Measurements from ENCODE around the gene ZSWIM7. TPM values are rescaled to one million over a fixed set of nuclear protein-coding genes. Genes with fewer than 3 reads are reported as not detected.

ZSWIM7 gene
- total RNA-seq, 2 experiments from 2014 or later = 11.3 to 13.0 TPM

DNA sequence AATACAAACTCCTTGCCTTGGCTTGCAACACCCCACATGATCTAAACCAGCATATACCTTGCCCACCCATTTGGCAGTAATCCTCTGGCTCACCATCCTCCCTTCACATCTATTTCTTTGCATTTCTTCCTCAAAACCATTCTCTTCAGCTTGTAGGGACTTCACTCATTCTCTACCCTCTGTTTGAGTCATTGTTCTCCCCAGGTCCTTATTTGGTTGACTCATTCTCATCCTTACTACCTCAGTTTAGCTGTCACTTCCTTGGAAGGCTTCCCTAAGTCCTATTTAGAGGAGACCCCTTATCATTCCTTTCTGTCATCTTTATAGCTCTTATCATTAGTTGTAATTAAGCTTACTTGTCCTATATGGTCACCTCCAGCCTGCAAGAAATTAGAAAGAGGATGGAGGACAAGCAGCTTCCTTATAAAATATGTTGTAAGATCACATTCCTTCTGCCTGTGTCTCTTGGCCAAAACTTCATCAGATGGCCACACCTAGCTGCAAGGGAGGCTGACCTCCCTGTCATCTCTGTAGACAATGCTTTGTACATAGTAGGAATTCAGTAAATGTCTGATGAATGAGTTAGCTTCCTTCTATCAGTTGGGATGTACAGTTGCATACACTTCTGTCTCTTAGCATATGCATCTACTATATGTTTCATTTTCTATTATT is 1.9 kb upstream of the ZSWIM7 start:
- Histone ChIP-seq H3K27ac (ENCODE audit: low read depth in 1 of 2, low read length in 2 of 2) (no peak overlapping the region), H3K27me3 (ENCODE audit: control insufficient read depth in 1 of 2, insufficient read depth in 2 of 2, low read length in 2 of 2) (no peaks in the 10 kb centered on the region), H3K4me1 (ENCODE audit: insufficient read depth, low read length) (peaks cover 27% of the 10 kb centered on the region), H3K9me3 (ENCODE audit: control insufficient read depth in 1 of 2, insufficient read depth in 1 of 2, low read length in 2 of 2) (no peaks in the 10 kb centered on the region), H3K36me3 (ENCODE audit: insufficient read depth, low read length) (peaks cover 57% of the 10 kb centered on the region), H3K4me3 (ENCODE audit: low read length) (no peak overlapping the region)
- ChIA-PET CTCF (no interaction called here), POLR2A (interaction anchor here (0.6 to 1.3 kb wide), 3 partner anchors 35 to 586 kb away, joined by 3 to 5 read pairs (median 4); no protein-coding TSS in a partner anchor)
- Mint-ChIP-seq H3K36me3 (ENCODE audit: low read depth) (peaks cover 76% of the 10 kb centered on the region), H3K9me3 (no peaks in the 10 kb centered on the region), H3K27me3 (no peaks in the 10 kb centered on the region), H3K4me1 (ENCODE audit: low read depth) (peaks cover 48% of the 10 kb centered on the region), H3K27ac (peak overlapping the region; percentile 88), H3K4me3 (peak overlapping the region; percentile 93)
- TF ChIP-seq CTCF (IDR thresholded peaks at IDR 0.05) = no peak
- DNase-seq = no peak
- no peak for ATAC-seq (ENCODE audit: poor library complexity)
- intact Hi-C loops (cut with DNase I, micrococcal nuclease) = no loop called here

- intact Hi-C loops (cut with DNase I, micrococcal nuclease) = loop anchor here in 1 of 2 experiments (2.0 kb wide), 1 partner anchor 743 kb away; no protein-coding TSS in a partner anchor
- H3K4me1 ChIP-seq (ENCODE audit: insufficient read depth, low read length) = peaks cover 27% of the 10 kb centered on the region
- Mint-ChIP-seq H3K4me3 (peak overlapping the region; percentile 93), H3K36me3 (ENCODE audit: low read depth) (peaks cover 64% of the 10 kb centered on the region), H3K27me3 (no peaks in the 10 kb centered on the region), H3K4me1 (ENCODE audit: low read depth) (peaks cover 46% of the 10 kb centered on the region), H3K27ac (peak overlapping the region; percentile 88), H3K9me3 (no peaks in the 10 kb centered on the region)
- H3K36me3 ChIP-seq (ENCODE audit: insufficient read depth, low read length) = peaks cover 47% of the 10 kb centered on the region
- no peak for TF ChIP-seq CTCF (IDR thresholded peaks at IDR 0.05)
- peak overlapping the region; percentile 66 to 89 for H3K27ac ChIP-seq (ENCODE audit: low read depth in 1 of 2, low read length in 2 of 2)
- CTCF ChIA-PET = interaction anchor here (1.7 kb wide), 1 partner anchor 172 kb away, joined by 7 read pairs; no protein-coding TSS in a partner anchor
- POLR2A ChIA-PET = interaction anchor here (0.6 to 2.2 kb wide), 11 partner anchors 10 to 536 kb away, joined by 3 to 6 read pairs (median 4); partner anchors contain the start of gene UBB
- ATAC-seq (ENCODE audit: poor library complexity) (peak; percentile 24), DNase-seq (peak in 10 of 14 experiments; percentile 0 to 57 (median 31))
- no peaks in the 10 kb centered on the region for H3K9me3 ChIP-seq (ENCODE audit: control insufficient read depth in 1 of 2, insufficient read depth in 1 of 2, low read length in 2 of 2)
- no peaks in the 10 kb centered on the region for H3K27me3 ChIP-seq (ENCODE audit: control insufficient read depth in 1 of 2, insufficient read depth in 2 of 2, low read length in 2 of 2)
- H3K4me3 ChIP-seq (ENCODE audit: low read length) = peak overlapping the region; percentile 78
These were observed 697 bp upstream of the ZSWIM7 start for GRCh38 chr17:15999974-16000827.

DNA sequence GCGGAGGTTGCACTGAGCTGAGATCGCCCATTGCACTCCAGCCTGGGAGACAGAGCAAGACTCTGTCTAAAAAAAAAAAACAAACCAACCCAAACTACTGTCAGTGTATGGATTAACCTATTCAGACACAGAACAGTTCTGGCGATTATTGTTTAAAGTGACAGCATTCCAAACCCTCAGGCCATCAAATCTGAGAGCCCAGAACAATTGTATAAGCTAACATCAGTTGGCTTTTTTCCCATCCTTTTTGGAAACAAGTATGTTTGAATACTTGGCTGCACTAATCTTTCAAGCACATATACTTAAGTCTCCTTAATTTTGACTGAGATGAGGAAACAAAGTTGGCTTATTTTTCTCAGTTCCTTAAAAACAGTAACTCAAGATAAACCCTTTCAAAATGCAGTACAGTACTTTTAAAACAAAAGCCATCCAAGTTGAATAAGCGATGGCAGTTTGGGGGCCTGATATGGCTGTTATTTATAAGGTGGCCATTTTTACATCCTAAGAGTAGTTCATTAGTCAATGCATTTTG is 1.4 kb downstream of the ZSWIM7 start:
- no peak for ATAC-seq (ENCODE audit: poor library complexity)
- intact Hi-C loops (cut with DNase I, micrococcal nuclease) = loop anchor here (1.0 to 2.0 kb wide), 3 partner anchors 170 to 741 kb away; no protein-coding TSS in a partner anchor
- TF ChIP-seq CTCF (IDR thresholded peaks at IDR 0.05) = no peak
- peak overlapping the region; percentile 88 for H3K27ac Mint-ChIP-seq
- H3K27me3 Mint-ChIP-seq = no peaks in the 10 kb centered on the region
- H3K4me3 Mint-ChIP-seq = peak overlapping the region; percentile 95
- H3K27me3 ChIP-seq (ENCODE audit: control insufficient read depth in 1 of 2, insufficient read depth in 2 of 2, low read length in 2 of 2) = no peaks in the 10 kb centered on the region
- H3K36me3 Mint-ChIP-seq (ENCODE audit: low read depth) = peaks cover 55% of the 10 kb centered on the region
- POLR2A ChIA-PET = interaction anchor here (1.1 to 2.2 kb wide), 3 partner anchors 14 to 53 kb away, joined by 3 to 5 read pairs (median 4); partner anchors contain the start of gene ADORA2B
- peaks cover 29% of the 10 kb centered on the region for H3K36me3 ChIP-seq (ENCODE audit: insufficient read depth, low read length)
- no peaks in the 10 kb centered on the region for H3K9me3 Mint-ChIP-seq
- DNase-seq = no peak
- H3K27ac ChIP-seq (ENCODE audit: low read depth in 1 of 2, low read length in 2 of 2) = no peak overlapping the region
- no peak overlapping the region for H3K4me3 ChIP-seq (ENCODE audit: low read length)
- H3K4me1 Mint-ChIP-seq (ENCODE audit: low read depth) = peaks cover 33% of the 10 kb centered on the region
- CTCF ChIA-PET = interaction anchor here (1.6 kb wide), 1 partner anchor 24 kb away, joined by 5 read pairs; no protein-coding TSS in a partner anchor
- no peaks in the 10 kb centered on the region for H3K9me3 ChIP-seq (ENCODE audit: control insufficient read depth in 1 of 2, insufficient read depth in 1 of 2, low read length in 2 of 2)
- H3K4me1 ChIP-seq (ENCODE audit: insufficient read depth, low read length) = peaks cover 27% of the 10 kb centered on the region

Measured in CD4-positive, alpha-beta T cell (primary cell).